Nephron (organoid): ENCODE results near the gene PLXNA4.
A peak's percentile ranks its signal among the peaks of the same experiment; 100 is the strongest.

Source experiments
- H3K27ac Mint-ChIP-seq, 3 experiments: 2 replicates each; pipeline ENCODE4 v1.8.0; 2020; ENCODE audit warnings: mixed read lengths in 3 of 3, mild to moderate bottlenecking in 2 of 3, moderate library complexity in 1 of 3
- H3K27me3 Mint-ChIP-seq: 2 replicates; pipeline ENCODE4 v1.8.0; 2021; ENCODE audit warnings: low read depth, mild to moderate bottlenecking, moderate library complexity, mixed read lengths
- H3K36me3 Mint-ChIP-seq: 2 replicates; pipeline ENCODE4 v1.8.0; 2020; ENCODE audit warnings: low read depth, mixed read lengths
- H3K4me1 Mint-ChIP-seq: 2 replicates; pipeline ENCODE4 v1.8.0; 2020; ENCODE audit warnings: mixed read lengths
- H3K4me3 Mint-ChIP-seq, 3 experiments: 2 replicates each; pipeline ENCODE4 v1.8.0; 2020; ENCODE audit warnings: mild to moderate bottlenecking in 3 of 3, mixed read lengths in 3 of 3, moderate library complexity in 2 of 3
- H3K9me3 Mint-ChIP-seq: 2 replicates; pipeline ENCODE4 v1.8.0; 2020; ENCODE audit warnings: mixed read lengths
- CTCF ChIP-seq, 3 experiments: fragments of 200-600 bp; sonication (generic); IDR thresholded peaks; one replicate each; pipeline ENCODE4 v1.5.0; 2021; ENCODE audit warnings: antibody characterized with exemption in 3 of 3; ENCODE audit not compliant: unreplicated experiment in 3 of 3

PLXNA4 gene

GRCh38 chr7:132350741-132351140, 225.5 kb downstream of the PLXNA4 start:
- no peak for TF ChIP-seq CTCF (IDR thresholded peaks at IDR 0.05; ENCODE audit: unreplicated experiment in 3 of 3)
- Mint-ChIP-seq H3K27ac (no peak overlapping the region), H3K36me3 (no peaks in the 10 kb centered on the region), H3K4me3 (no peak overlapping the region), H3K27me3 (peaks cover 26% of the 10 kb centered on the region), H3K4me1 (peaks cover 68% of the 10 kb centered on the region), H3K9me3 (no peaks in the 10 kb centered on the region)

- Mint-ChIP-seq H3K9me3 (no peaks in the 10 kb centered on the region), H3K27ac (no peak overlapping the region), H3K27me3 (peaks cover 17% of the 10 kb centered on the region)
Measured at GRCh38 chr7:132349075-132349474, 227.2 kb downstream of the PLXNA4 start.

GRCh38 chr7:132348341-132348740, 227.9 kb downstream of the PLXNA4 start:
- Mint-ChIP-seq H3K4me1 (peaks cover 62% of the 10 kb centered on the region), H3K4me3 (no peak overlapping the region), H3K27me3 (peaks cover 17% of the 10 kb centered on the region), H3K27ac (peak overlapping the region in 1 of 3 experiments; percentile 15), H3K36me3 (no peaks in the 10 kb centered on the region), H3K9me3 (no peaks in the 10 kb centered on the region)
- no peak for TF ChIP-seq CTCF (IDR thresholded peaks at IDR 0.05; ENCODE audit: unreplicated experiment in 3 of 3)

More at GRCh38 chr7:132349075-132349474, 227.2 kb downstream of the PLXNA4 start:
- no peaks in the 10 kb centered on the region for H3K36me3 Mint-ChIP-seq
- H3K4me3 Mint-ChIP-seq = no peak overlapping the region
- TF ChIP-seq CTCF (IDR thresholded peaks at IDR 0.05; ENCODE audit: unreplicated experiment in 3 of 3) = no peak
- H3K4me1 Mint-ChIP-seq = peaks cover 68% of the 10 kb centered on the region

DNA sequence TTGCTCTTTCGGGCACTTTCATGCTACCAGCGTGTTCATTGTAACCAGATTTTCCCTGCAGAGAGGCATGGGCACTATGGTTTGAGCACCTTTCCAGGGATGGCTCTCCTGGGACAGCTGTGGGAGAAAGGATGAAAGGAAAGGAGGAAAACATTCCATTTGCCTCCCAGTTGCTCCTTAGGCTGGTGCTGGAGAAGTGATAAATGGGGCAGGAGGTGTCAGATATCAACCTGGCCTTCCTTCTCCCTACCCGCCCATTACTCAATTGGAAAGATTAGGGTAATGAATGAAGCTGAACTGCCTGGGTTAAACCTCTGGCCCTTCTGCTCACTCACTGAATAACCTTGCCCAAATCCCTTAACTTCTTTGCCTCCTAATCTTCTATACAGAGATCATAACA, 228.4 kb downstream of the PLXNA4 start:
- H3K27me3 Mint-ChIP-seq = peaks cover 17% of the 10 kb centered on the region
- no peaks in the 10 kb centered on the region for H3K36me3 Mint-ChIP-seq
- peak overlapping the region in 1 of 3 experiments; percentile 15 for H3K27ac Mint-ChIP-seq
- peaks cover 58% of the 10 kb centered on the region for H3K4me1 Mint-ChIP-seq
- TF ChIP-seq CTCF (IDR thresholded peaks at IDR 0.05; ENCODE audit: unreplicated experiment in 3 of 3) = no peak
- H3K9me3 Mint-ChIP-seq = no peaks in the 10 kb centered on the region
- no peak overlapping the region for H3K4me3 Mint-ChIP-seq

- H3K36me3 Mint-ChIP-seq = no peaks in the 10 kb centered on the region
Measured at GRCh38 chr7:132347123-132347522, 229.1 kb downstream of the PLXNA4 start.

More at GRCh38 chr7:132347123-132347522, 229.1 kb downstream of the PLXNA4 start:
- no peak for TF ChIP-seq CTCF (IDR thresholded peaks at IDR 0.05; ENCODE audit: unreplicated experiment in 3 of 3)
- Mint-ChIP-seq H3K27me3 (peaks cover 15% of the 10 kb centered on the region), H3K27ac (no peak overlapping the region), H3K4me1 (peaks cover 51% of the 10 kb centered on the region), H3K9me3 (no peaks in the 10 kb centered on the region), H3K4me3 (no peak overlapping the region)
